Glomerular endothelial cell (primary cell): Measurements from ENCODE around the gene TMEM95. TPM values are rescaled to one million over a fixed set of nuclear protein-coding genes. Genes with fewer than 3 reads are reported as not detected.
"Not testable (repeated sequence)": the region's sequence is repeated elsewhere in the genome, so short reads cannot be mapped to it uniquely, and the experiment has no call there.

Experiments
- DNase-seq: peaks from one replicate; pipeline ENCODE4 v3.0.0-alpha.2; 2011; ENCODE audit warnings: low read depth, low spot score; ENCODE audit errors: extremely low read depth
- total RNA-seq: library from RNA; depleted of rRNA; stranded (reverse); fragments of >200 nt; gene quantifications from 2 replicates; pipeline ENCODE4 v1.2.3, GENCODE V29; 2015

The TMEM95 gene
- total RNA-seq, 1 donor from 2014 or later, result not detected

- not testable (repeated sequence) for DNase-seq
Observed at GRCh38 chr17:7368599-7368994, 13.6 kb downstream of the TMEM95 start.

DNA sequence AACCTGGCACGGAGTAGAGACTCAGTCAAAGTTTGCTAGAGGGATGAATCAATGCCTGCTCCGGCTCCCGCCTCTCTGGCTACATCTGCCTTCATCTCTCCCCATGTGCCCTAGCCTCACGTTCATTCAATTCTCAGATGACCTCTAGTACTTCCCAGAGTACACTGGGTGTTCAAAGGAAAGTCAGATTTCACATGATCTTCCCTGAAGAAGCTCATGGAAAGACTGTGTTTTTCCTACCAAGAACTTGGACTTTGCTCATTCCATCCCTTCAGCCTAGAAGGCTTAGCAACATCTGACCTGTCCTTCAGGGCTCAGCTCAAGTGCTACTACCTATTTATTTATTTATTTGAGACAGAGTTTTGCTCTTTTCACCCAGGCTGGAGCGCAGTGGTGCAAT is 14.9 kb downstream of the TMEM95 start:
- no peak for DNase-seq

GRCh38 chr17:7370853-7371252 is 15.9 kb downstream of the TMEM95 start:
- no peak for DNase-seq

DNA sequence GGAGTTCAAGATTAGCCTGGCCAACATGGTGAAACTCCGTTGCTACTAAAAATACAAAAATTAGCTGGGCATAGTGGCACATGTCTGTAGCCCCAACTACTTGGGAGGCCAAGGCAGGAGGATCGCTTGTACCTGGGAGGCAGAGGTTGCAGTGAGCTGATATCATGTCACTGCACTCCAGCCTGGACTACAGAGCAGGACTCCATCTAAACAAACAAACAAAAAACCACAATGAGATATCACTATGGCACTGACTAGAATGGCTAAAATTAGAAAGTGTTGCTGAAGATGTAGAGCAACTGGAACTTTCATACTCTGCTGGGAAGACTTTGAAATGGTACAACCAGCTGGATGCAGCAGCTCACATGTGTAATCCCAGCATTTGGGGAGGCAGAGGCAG is 19.4 kb downstream of the TMEM95 start:
- no peak for DNase-seq

DNA sequence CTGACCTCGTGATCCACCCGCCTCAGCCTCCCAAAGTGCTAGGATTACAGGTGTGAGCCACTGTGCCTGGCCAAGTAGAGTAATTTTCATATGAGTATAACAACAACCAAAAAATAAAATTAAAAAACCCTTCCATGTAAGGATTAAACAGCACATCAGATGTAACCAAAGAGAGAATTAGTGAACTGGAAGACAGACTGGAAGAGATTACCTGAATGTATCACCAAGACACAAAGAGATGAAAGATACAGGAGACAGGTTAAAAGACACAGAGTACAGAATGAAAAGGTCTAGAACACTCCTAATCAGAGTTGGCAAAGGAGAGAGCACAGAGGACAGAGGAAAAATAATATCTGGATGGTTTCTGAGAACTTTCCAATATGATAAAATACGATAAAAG is 24.2 kb downstream of the TMEM95 start:
- DNase-seq, result no peak

DNA sequence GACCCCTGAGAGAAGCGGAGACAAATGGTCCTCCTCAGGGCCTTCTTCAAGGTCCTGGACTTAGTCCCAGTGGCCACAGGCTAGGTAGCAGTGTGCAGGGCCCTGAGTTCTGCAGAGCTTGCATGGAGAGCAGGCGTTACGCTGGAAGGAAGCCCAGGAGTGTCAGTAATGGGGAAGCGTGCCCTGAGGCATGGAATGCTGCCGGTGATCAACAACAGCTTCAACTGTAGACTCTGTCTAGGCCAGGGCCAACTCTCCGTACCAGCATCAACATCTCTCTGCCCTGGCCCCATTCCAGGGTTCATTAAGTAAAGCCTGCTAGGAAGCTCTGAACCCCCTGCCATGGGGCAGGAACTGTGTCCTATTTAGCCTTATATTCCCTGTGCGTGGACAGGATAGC is 25.4 kb downstream of the TMEM95 start:
- DNase-seq, result no peak

- DNase-seq, result no peak
Observed at GRCh38 chr17:7380855-7381683, 26.1 kb downstream of the TMEM95 start, which contains the start of gene TNK1. Gene TNK1 (plus strand): TSS chr17:7381089. CDS start chr17:7382927, 1,838 bp downstream.

DNA sequence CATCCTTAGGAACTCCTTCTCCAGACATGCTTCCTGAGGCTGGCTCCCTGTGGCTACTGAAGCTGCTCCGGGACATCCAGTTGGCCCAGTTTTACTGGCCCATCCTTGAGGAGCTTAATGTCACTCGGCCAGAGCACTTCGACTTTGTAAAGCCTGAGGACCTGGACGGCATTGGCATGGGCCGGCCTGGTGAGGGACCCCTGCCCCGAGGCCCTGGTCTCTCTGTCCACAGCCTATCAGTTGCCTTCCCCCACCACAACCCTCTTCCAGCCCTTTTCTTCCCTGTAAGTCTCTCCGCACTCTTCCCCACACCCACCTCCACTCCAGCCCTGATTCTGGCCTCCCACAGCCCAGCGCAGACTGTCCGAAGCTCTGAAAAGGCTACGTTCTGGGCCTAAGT is 27.9 kb downstream of the TMEM95 start:
- DNase-seq, result no peak

GRCh38 chr17:7383371-7383741 is 28.4 kb downstream of the TMEM95 start:
- DNase-seq, result no peak

DNA sequence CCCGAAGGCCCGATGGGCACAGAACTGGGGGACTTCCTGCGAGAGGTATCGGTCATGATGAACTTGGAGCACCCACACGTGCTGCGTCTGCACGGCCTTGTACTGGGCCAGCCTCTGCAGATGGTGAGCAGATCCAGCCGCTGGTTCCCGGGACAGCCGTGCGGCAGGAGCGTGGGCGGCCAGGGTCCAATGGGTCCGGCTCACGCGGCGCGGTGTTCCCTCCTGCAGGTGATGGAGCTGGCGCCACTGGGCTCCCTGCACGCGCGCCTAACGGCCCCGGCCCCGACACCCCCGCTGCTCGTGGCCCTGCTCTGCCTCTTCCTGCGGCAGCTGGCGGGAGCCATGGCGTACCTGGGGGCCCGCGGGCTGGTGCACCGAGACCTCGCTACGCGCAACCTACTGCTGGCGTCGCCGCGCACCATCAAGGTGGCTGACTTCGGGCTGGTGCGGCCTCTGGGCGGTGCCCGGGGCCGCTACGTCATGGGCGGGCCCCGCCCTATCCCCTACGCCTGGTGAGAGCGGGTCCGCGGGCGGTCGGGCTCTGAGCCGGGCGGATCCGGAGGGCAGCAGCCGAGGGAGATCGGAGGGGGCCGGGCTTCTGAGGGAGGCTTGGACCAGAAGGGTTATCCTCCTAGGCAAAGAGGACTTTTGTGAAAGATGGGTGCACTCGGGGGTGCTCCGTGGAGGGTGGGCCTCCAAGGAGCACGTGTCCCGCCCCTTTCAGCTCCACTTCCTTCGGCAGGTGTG is 29.0 kb downstream of the TMEM95 start:
- no peak for DNase-seq

DNA sequence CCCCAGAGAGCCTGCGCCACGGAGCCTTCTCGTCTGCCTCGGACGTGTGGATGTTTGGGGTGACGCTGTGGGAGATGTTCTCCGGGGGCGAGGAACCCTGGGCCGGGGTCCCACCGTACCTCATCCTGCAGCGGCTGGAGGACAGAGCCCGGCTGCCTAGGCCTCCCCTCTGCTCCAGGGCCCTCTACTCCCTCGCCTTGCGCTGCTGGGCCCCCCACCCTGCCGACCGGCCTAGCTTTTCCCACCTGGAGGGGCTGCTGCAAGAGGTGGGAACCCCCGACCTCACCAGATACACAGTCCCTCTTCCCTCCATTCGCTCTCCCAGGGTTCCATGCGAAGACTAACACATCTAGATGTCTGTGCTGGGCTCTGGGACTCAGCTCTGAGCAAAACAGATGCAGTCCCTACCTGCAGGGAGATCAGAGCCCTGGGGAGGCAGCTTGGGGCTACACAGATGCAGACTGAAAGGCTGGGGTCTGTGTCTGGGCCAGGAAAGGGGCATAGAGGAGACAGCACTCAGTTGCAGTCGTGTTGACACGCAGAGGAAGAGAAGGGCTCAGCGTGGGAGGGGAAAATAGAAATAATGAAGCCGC is 29.6 kb downstream of the TMEM95 start:
- DNase-seq, result no peak

GRCh38 chr17:7388856-7389255 is 33.9 kb downstream of the TMEM95 start:
- no peak for DNase-seq

GRCh38 chr17:7389924-7390910 is 35.3 kb downstream of the TMEM95 start:
- DNase-seq, result no peak

DNA sequence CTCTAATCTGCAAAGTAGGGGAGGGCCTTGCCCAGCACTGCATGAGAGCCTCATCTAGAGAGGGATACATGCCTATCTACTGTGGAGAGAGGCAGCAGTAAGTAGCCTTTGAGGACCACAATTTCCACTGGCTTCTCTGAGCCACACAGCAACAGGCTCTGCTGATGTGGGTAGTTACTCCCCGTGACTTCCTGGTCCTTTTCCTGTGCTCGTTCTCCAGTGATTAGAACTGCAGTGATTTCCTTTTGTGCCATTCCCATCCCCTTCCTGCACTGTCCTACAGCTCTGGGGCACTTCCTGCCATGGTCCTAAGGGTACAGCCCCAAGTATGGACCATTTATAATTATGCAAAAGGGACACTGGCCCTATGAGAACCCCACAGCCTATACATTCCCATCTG is 36.4 kb downstream of the TMEM95 start:
- no peak for DNase-seq

DNA sequence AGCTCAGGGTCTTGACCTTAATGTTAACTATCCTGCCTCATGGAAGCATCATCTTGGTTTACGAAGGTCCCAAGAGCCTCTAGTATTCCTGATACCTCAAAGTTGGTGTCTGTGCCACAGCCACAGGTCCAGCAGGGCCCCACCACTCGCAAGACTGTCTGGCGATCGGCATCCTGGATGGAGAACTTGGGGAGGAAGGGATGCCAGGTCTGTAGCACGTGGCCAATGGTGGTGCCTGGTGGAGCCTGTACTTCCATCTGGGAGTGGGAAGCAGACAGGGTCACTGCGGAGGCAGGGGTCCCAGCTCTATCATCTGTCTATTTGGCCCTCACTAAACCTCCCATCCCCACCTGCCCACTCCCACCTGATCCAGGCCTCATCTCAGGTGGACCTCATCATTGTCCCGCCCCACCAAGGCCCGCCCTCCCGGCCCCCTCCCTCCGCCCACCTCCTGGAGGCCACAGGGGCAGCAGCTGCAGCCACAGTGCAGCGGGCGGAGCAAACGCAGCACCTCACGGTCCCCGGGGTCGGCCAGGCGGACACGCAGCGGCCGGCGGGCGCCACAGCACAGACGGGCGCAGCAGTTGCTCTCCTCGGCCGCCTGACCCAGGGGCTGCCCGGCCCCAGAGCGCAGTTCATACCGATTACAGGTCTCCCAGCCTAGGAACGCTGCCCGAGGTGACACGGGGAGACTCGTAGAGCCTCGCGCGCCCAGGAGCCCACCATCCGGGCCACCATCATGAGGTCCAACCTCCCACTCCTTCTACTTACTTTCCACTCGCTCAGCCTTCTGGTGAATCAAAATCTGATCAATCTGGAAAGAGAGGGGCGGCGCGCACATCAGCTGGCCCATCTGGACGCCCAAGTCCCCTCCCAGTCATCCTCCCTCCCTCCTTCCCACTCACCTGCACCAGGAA is 38.0 kb downstream of the TMEM95 start:
- DNase-seq, result no peak

GRCh38 chr17:7393613-7394451 is 38.9 kb downstream of the TMEM95 start:
- no peak for DNase-seq

GRCh38 chr17:7394452-7395191 is 39.7 kb downstream of the TMEM95 start, which contains the start of gene PLSCR3:
Gene PLSCR3 (minus strand): TSS chr17:7394525. CDS start chr17:7394110, 415 bp downstream.
- no peak for DNase-seq

DNA sequence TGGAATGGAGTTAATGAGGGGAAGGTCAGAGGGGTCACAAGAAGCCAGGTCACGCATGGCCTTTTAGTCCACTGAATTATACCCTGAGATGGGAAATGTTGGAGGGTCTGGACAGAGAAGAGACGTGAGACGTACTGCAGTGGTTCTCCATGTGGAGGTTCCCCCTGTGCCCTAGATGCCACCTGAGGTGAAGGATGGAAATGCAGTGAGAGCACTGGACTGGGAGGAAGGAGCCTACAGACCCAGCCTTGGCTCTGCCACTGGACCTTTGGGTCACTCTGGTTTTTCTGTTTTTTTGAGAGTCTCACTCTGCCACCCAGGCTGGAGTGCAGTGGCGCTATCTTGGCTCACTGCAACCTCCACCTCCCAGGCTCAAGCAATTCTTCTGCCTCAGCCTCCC is 41.2 kb downstream of the TMEM95 start:
- DNase-seq, result no peak
